Activated T-cell treated with anti-CD3 and anti-CD28 coated beads, Interleukin-2, amount 50 U/mL, for 4 hours (primary cell): ENCODE data around the gene GALNT9. TPM values are rescaled to one million over a fixed set of nuclear protein-coding genes. Genes with fewer than 3 reads are reported as not detected.

Experiments
- ATAC-seq, 2 donors: fragments of 200-7000 bp; cut with Tn5 transposase; one replicate each; pipeline ENCODE4 v1.10.0; 2021
- DNase-seq: peaks from one replicate; pipeline ENCODE4 v3.0.0-alpha.2; 2020
- H3K27me3 Mint-ChIP-seq: one replicate; pipeline ENCODE4 v1.8.0; 2021; ENCODE audit warnings: low read depth, mixed read lengths
- H3K36me3 Mint-ChIP-seq: one replicate; pipeline ENCODE4 v1.8.0; 2022; ENCODE audit warnings: mixed read lengths; ENCODE audit not compliant: insufficient read depth
- H3K4me1 Mint-ChIP-seq: one replicate; pipeline ENCODE4 v1.8.0; 2021; ENCODE audit warnings: low read depth, mixed read lengths
- H3K4me3 Mint-ChIP-seq: one replicate; pipeline ENCODE4 v1.8.0; 2021; ENCODE audit warnings: mild to moderate bottlenecking, moderate library complexity, mixed read lengths
- H3K9me3 Mint-ChIP-seq: one replicate; pipeline ENCODE4 v1.8.0; 2021; ENCODE audit warnings: mixed read lengths
- total RNA-seq, 3 donors: library from RNA; stranded (reverse); gene quantifications; one replicate each; pipeline ENCODE4 v1.2.1, GENCODE V29; 2021

The GALNT9 gene
- total RNA-seq, 3 donors from 2014 or later: 0.30 to 0.71 (median 0.34) TPM

GRCh38 chr12:132342251-132343227 is 13.2 kb upstream of the GALNT9 start:
- ATAC-seq (peak; percentile 48), DNase-seq (no peak)
- no peaks in the 10 kb centered on the region for H3K9me3 Mint-ChIP-seq
- H3K4me3 Mint-ChIP-seq: no peak overlapping the region
- H3K36me3 Mint-ChIP-seq: no peaks in the 10 kb centered on the region
- H3K27me3 Mint-ChIP-seq: peaks cover 17% of the 10 kb centered on the region
- peaks cover 10% of the 10 kb centered on the region for H3K4me1 Mint-ChIP-seq

- Mint-ChIP-seq H3K27me3 (peaks cover 19% of the 10 kb centered on the region), H3K4me3 (no peak overlapping the region), H3K36me3 (no peaks in the 10 kb centered on the region), H3K4me1 (peaks cover 10% of the 10 kb centered on the region), H3K9me3 (no peaks in the 10 kb centered on the region)
- no peak for DNase-seq
- ATAC-seq: no peak
Observed at GRCh38 chr12:132341318-132342050, 12.1 kb upstream of the GALNT9 start.

DNA sequence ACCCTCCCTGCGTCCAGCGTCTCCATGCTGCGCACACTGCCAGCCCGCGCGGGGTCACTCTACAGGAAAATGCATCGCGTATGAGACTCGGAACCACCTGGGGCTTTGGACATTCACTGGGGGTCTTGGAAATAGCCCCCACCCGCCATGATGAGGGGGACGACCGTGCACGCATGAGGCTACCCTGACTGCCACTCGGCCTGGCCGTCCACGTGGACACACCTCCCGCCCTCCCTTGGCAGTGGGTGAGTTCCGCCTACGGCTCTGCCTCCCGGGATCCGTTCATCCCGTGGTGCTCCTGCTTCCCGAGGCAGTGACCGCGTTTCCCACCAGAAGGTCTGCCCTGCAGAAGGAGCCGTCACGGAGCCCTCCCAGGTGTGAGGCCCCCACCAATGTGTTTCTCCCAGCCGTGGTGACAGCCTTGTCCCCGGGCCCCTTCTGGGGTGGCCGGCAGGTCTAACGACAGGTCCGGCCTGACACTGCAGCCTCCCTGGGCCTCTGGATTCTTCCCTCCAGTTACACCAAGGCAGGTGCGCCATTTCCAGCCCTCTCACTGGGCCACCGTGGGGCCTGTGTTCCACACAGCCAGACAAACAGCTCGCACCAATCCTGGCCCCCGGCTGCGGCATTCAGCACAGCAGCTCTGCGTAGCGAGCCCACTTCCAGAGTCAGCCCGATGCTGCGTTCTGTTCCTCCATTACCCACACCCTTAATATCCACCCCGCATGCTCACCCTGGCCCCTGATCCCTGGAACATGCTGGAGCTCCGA is 11.1 kb upstream of the GALNT9 start:
- Mint-ChIP-seq H3K4me3 (no peak overlapping the region), H3K4me1 (peaks cover 10% of the 10 kb centered on the region), H3K27me3 (peaks cover 21% of the 10 kb centered on the region), H3K36me3 (no peaks in the 10 kb centered on the region), H3K9me3 (no peaks in the 10 kb centered on the region)
- DNase-seq (no peak), ATAC-seq (no peak)

- Mint-ChIP-seq H3K27me3 (peaks cover 22% of the 10 kb centered on the region), H3K9me3 (no peaks in the 10 kb centered on the region), H3K36me3 (no peaks in the 10 kb centered on the region), H3K4me3 (no peak overlapping the region), H3K4me1 (peaks cover 10% of the 10 kb centered on the region)
- DNase-seq (no peak), ATAC-seq (no peak)
Observed at GRCh38 chr12:132339856-132340255, 10.5 kb upstream of the GALNT9 start.

DNA sequence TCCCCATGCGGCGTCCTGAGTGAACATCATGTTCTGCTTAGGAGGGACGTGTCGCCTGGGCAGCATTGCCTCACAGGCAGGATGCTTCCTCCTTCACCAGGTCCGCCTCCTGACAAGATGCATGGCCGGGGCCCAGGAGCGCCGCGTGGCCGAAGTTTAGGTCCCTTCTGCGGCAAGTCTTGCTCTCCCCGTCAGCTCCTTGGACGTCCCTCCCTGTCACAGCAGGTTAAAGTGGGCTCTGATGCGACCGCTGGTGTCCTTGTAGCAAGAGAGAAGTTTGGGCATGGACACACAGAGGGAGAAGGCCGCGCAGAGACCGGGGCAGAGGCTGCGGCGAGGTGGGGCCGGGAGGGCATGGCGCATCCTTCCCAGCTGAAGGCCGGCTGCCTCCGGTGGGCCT is 9.4 kb upstream of the GALNT9 start:
- Mint-ChIP-seq H3K9me3 (no peaks in the 10 kb centered on the region), H3K27me3 (peaks cover 27% of the 10 kb centered on the region)
- no peak for ATAC-seq

DNA sequence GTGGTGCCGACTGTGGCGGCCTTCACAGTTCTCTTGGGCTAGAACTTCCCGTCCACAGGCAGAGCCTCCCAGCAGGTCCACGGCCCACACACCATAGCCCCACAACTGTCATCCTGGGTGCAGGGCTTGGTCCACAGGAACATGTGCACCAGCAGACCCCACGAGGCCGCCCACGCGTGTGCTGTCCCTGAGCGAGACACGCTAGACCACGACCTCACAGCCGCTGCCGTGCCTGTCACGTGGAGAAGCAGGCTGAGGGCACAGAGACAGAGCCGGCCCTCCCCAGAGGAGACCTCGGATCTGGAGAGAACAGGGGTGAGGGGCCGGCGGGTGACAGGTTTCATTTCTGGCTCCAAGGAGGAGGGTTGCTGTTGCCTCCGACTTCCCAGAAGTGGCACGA is 8.9 kb upstream of the GALNT9 start:
- H3K27me3 Mint-ChIP-seq: peaks cover 28% of the 10 kb centered on the region
- no peaks in the 10 kb centered on the region for H3K36me3 Mint-ChIP-seq
- ATAC-seq: no peak
- no peaks in the 10 kb centered on the region for H3K9me3 Mint-ChIP-seq
- H3K4me3 Mint-ChIP-seq: no peak overlapping the region
- no peak for DNase-seq
- H3K4me1 Mint-ChIP-seq: peaks cover 8% of the 10 kb centered on the region

More for the DNA sequence above, 9.4 kb upstream of the GALNT9 start:
- peaks cover 9% of the 10 kb centered on the region for H3K4me1 Mint-ChIP-seq
- H3K36me3 Mint-ChIP-seq: no peaks in the 10 kb centered on the region
- DNase-seq: no peak
- no peak overlapping the region for H3K4me3 Mint-ChIP-seq

DNA sequence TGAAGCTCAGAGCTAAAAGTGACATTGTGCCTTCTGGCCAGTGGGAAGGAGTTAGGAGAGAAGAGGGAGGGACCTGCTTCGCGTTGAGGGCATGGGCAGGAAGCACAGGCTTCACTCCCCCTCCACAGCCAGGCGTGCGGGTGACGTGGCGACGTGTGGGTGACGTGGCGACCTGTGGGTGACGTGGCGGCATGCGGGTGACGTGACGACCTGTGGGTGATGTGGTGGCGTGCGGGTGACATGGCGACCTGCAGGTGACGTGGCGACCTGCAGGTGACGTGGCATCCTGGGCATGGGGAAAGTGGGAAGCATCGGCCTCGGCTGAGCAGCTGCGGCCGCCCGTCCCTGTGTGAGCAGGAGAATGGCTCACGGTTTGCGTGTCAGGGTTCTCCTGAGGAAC is 8.2 kb upstream of the GALNT9 start:
- Mint-ChIP-seq H3K9me3 (no peaks in the 10 kb centered on the region), H3K27me3 (peaks cover 23% of the 10 kb centered on the region), H3K4me1 (peaks cover 2% of the 10 kb centered on the region), H3K4me3 (no peak overlapping the region), H3K36me3 (no peaks in the 10 kb centered on the region)
- ATAC-seq (no peak), DNase-seq (no peak)

DNA sequence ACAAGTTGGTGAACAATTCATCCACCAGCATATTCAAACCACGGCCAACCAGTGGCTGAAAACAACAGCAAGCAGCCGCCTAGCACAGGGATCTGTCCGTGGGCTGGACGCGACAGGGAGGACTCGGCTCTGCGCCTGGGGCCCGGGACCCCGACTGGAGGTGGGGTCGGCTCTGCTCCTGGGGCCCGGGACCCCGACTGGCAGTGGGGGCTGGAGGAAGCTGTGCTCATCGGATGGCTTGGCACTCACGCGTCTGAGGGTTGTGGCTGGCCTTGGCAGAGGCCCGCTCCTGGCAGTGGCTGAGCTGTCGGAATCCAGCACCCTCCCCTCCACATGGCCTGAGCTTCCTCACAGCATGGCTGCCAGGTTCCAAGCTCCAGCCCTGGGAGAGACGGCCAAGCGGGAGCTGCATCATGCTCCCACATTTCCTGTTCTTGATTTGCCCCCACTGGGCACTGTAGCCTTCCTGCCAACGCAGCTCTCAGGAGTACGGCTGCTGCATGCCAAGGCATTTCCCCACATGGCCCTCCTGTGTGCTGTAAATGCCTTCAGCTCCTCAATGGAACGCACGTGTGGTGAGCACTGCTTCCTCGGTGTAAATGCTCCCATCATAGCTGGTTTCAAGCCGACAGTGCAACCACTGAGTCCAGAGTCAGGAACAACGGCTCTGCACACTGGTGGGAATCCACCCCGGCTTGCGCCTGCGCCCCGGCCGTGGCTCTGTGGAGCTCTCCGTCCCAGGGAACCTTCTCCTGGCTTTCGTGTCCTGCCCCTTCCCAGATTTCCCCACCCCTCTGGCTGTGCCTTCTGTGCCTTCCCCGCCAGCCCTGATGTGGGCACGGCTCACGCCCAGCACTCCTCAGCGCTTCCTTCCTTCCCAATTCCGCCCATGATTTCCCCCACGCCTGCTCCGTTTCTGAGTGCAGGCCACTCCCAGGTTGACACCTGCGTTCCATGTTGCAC is 7.3 kb upstream of the GALNT9 start:
- DNase-seq (no peak), ATAC-seq (no peak)
- no peak overlapping the region for H3K4me3 Mint-ChIP-seq
- H3K36me3 Mint-ChIP-seq: no peaks in the 10 kb centered on the region
- no peaks in the 10 kb centered on the region for H3K4me1 Mint-ChIP-seq
- peaks cover 31% of the 10 kb centered on the region for H3K27me3 Mint-ChIP-seq
- no peaks in the 10 kb centered on the region for H3K9me3 Mint-ChIP-seq

DNA sequence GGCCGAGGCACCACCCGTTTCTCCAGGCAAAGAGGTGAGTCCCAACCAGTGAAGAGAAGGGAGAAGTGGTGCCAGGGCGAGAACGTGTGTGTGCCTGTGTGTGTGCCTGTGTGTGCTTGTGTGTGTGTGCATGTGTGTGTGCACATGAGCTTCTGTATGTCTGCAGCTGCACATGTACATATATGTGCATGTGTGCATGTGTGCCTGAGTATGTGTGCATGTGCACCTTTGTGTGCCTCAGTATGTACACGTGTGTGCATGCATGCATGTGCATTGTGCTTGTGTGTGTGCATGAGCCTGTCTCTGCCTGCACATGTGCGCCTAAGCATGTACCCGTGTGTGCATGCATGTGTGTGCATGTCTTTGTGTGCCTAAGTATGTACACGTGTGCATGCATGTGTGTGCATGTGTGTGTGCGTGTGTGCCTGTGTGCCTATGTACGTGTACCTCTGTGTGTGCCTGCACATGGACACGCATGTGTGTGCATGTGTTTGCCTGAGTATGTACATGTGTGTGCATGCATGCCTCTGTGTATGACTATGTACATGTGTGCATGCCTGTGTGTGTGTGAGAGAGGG is 5.9 kb upstream of the GALNT9 start:
- DNase-seq (no peak), ATAC-seq (no peak)
- Mint-ChIP-seq H3K27me3 (peaks cover 35% of the 10 kb centered on the region), H3K36me3 (no peaks in the 10 kb centered on the region), H3K4me3 (no peak overlapping the region), H3K9me3 (no peaks in the 10 kb centered on the region), H3K4me1 (peaks cover 2% of the 10 kb centered on the region)

DNA sequence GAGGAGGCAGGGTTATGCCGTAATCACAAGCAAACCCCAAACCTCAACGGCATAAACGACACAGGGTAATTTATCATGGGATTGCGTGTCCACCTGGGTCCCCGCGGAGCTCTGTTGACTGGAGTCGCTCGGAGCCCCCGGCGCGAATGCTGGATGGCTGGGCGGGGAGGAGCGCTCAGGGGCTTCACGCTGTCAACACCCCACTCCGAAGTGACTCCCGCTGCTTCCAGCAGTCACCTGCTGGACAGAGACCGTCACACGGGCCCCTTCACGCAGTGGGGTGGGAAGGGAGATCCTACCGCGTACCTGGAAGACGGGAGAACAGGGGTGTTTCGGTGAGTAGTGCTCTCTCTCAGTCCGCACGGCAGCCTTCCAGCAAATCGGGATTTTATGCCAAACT is 4.4 kb upstream of the GALNT9 start:
- Mint-ChIP-seq H3K4me1 (peaks cover 2% of the 10 kb centered on the region), H3K9me3 (no peaks in the 10 kb centered on the region), H3K4me3 (no peak overlapping the region), H3K36me3 (no peaks in the 10 kb centered on the region), H3K27me3 (peaks cover 39% of the 10 kb centered on the region)
- DNase-seq (no peak), ATAC-seq (no peak)

DNA sequence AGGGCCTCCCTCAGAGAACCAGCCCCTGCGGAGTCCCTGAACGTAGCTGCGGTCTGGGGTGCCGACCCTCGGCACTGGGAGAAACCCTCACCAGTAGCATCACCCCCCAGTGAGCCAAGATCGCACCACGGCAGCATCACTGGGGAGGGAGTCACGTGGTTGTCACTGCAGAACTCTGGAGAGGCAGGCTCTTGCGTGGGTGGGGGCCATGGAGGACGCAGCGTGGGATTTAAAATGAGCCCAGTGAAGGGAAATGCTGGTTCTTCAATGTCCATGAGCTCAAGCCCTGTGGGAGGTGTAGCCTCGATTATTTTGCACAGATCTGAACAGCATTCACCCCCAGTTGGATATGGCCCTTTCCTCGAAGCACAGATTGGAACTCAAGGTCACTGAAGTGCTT is 3.9 kb upstream of the GALNT9 start:
- H3K36me3 Mint-ChIP-seq: no peaks in the 10 kb centered on the region
- DNase-seq (no peak), ATAC-seq (no peak)
- H3K4me3 Mint-ChIP-seq: no peak overlapping the region
- H3K4me1 Mint-ChIP-seq: peaks cover 2% of the 10 kb centered on the region
- no peaks in the 10 kb centered on the region for H3K9me3 Mint-ChIP-seq
- peaks cover 43% of the 10 kb centered on the region for H3K27me3 Mint-ChIP-seq

DNA sequence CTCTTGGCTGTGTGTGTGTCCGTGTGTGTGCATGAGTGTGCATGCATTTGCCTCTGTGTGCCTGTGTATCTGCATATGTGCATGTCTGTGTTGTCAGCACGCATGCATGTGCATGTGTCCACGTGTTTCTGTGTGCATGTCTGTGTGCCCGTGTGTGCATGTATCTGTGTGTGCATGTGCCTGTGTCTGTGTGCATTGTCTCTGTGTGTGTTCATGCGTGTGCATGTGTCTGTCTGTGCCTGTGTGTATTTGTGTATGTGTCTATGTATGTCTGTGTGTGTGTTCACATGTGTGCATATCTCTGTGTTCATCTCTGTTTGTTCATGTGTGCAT is 1.1 kb upstream of the GALNT9 start:
- Mint-ChIP-seq H3K4me3 (no peak overlapping the region), H3K27me3 (peaks cover 46% of the 10 kb centered on the region), H3K4me1 (peaks cover 10% of the 10 kb centered on the region), H3K36me3 (no peaks in the 10 kb centered on the region), H3K9me3 (no peaks in the 10 kb centered on the region)
- ATAC-seq (no peak), DNase-seq (no peak)
